HG02852 (cell line): ENCODE data around the gene SGK2.
A peak's percentile ranks its signal among the peaks of the same experiment; 100 is the strongest.

Source experiments
- ATAC-seq: cut with Tn5 transposase; IDR thresholded peaks from one replicate; pipeline ENCODE4 v1.9.1; 2021; ENCODE audit warnings: mild to moderate bottlenecking, moderate library complexity; ENCODE audit not compliant: unreplicated experiment

SGK2 gene

GRCh38 chr20:43558412-43559146, at the start of gene SGK2:
Gene SGK2 (plus strand): TSS chr20:43559027. CDS start chr20:43566496, 7,469 bp downstream.
- ATAC-seq, result no peak

- ATAC-seq, result no peak
Observed at GRCh38 chr20:43511879-43512278, 46.9 kb upstream of the SGK2 start.

GRCh38 chr20:43513372-43513930, 45.4 kb upstream of the SGK2 start:
- ATAC-seq, result peak; percentile 2

- ATAC-seq, result peak; percentile 79
Observed at GRCh38 chr20:43513931-43514647, 44.7 kb upstream of the SGK2 start.

GRCh38 chr20:43514648-43514999, 44.2 kb upstream of the SGK2 start:
- ATAC-seq, result peak; percentile 6

- no peak for ATAC-seq
Observed at GRCh38 chr20:43515628-43516027, 43.2 kb upstream of the SGK2 start.

GRCh38 chr20:43516251-43516824, 42.5 kb upstream of the SGK2 start:
- no peak for ATAC-seq

GRCh38 chr20:43520074-43520630, 38.7 kb upstream of the SGK2 start:
- no peak for ATAC-seq

- ATAC-seq, result no peak
Observed at GRCh38 chr20:43525021-43525420, 33.8 kb upstream of the SGK2 start.

- no peak for ATAC-seq
Observed at GRCh38 chr20:43528258-43528875, 30.5 kb upstream of the SGK2 start.

- no peak for ATAC-seq
Observed at GRCh38 chr20:43529051-43529450, 29.8 kb upstream of the SGK2 start.

- no peak for ATAC-seq
Observed at GRCh38 chr20:43529457-43530153, 29.2 kb upstream of the SGK2 start.

GRCh38 chr20:43530321-43531090, 28.3 kb upstream of the SGK2 start:
- no peak for ATAC-seq

- no peak for ATAC-seq
Observed at GRCh38 chr20:43531091-43531443, 27.8 kb upstream of the SGK2 start.

GRCh38 chr20:43532416-43533055, 26.3 kb upstream of the SGK2 start:
- ATAC-seq, result no peak

GRCh38 chr20:43533060-43533459, 25.8 kb upstream of the SGK2 start:
- no peak for ATAC-seq

GRCh38 chr20:43534016-43534415, 24.8 kb upstream of the SGK2 start:
- ATAC-seq, result no peak

GRCh38 chr20:43534791-43535350, 24.0 kb upstream of the SGK2 start:
- ATAC-seq, result no peak
